GM12878 (cell line): ENCODE results near the gene LRRTM3. TPM values are rescaled to one million over a fixed set of nuclear protein-coding genes. Genes with fewer than 3 reads are reported as not detected.

Source experiments
- ATAC-seq: fragments of 200-7000 bp; cut with Tn5 transposase; 3 replicates; pipeline ENCODE4 v1.9.1; 2020; ENCODE audit warnings: mild to moderate bottlenecking, moderate library complexity
- BruUV-seq: library from RNA; stranded (reverse); fragments of 400-500 nt; replicated peaks from 2 replicates; lab custom pipeline; 2021; lab: Mats Ljungman, UMichigan
- CTCF ChIA-PET: fragments of 300-600 bp; sonication (Branson Sonifier 250); formaldehyde crosslinking; extraction: SDS; loops from one replicate; lab custom pipeline; 2021; ENCODE audit warnings: inconsistent platforms; lab: Yijun Ruan, JAX
- POLR2A ChIA-PET: fragments of 350-600 bp; formaldehyde crosslinking; extraction: SDS; loops from one replicate; lab custom pipeline; 2021; ENCODE audit warnings: inconsistent platforms; lab: Charles Lee
- RAD21 ChIA-PET: fragments of 300-600 bp; sonication (Branson Sonifier 250); formaldehyde crosslinking; loops from one replicate; lab custom pipeline; 2023; ENCODE audit warnings: antibody characterized with exemption; ENCODE audit not compliant: unreplicated experiment; lab: Charles Lee
- SMC1A ChIA-PET: fragments of 300-600 bp; sonication (Branson Sonifier 250); formaldehyde crosslinking; loops from one replicate; lab custom pipeline; 2023; ENCODE audit not compliant: unreplicated experiment, uncharacterized antibody; lab: Charles Lee
- DNase-seq: peaks from one replicate; pipeline ENCODE4 v3.0.0-alpha.2; 2011; ENCODE audit warnings: low read depth, low spot score
- FAIRE-seq: peaks from 3 replicates; lab custom pipeline; 2011; peaks lifted over from hg19 to GRCh38; lab: Jason Lieb, UNC
- H2AFZ ChIP-seq: 2 replicates; pipeline ENCODE4 v1.6.0; 2011; ENCODE audit warnings: low read depth, low read length, control low read depth; ENCODE audit not compliant: control insufficient read depth
- H3K27ac ChIP-seq: 2 replicates; pipeline ENCODE4 v1.5.1; 2011; ENCODE audit warnings: control low read depth; ENCODE audit not compliant: control insufficient read depth, insufficient read depth
- H3K27me3 ChIP-seq, 2 experiments: replicated peaks in 1 of 2; 2 replicates each; pipeline versions ENCODE4 v1.6.0 to v1.6.1; 2011; ENCODE audit warnings: low read length in 1 of 2; ENCODE audit not compliant: control insufficient read depth in 2 of 2, insufficient read depth in 2 of 2
- H3K36me3 ChIP-seq, 2 experiments: 2 replicates each; pipeline ENCODE4 v1.5.1; 2011; ENCODE audit warnings: low read length in 1 of 2; ENCODE audit not compliant: control insufficient read depth in 2 of 2, insufficient read depth in 2 of 2
- H3K4me1 ChIP-seq: 2 replicates; pipeline ENCODE4 v1.6.1; 2011; ENCODE audit warnings: mild to moderate bottlenecking, low read length, moderate library complexity, mixed read lengths; ENCODE audit not compliant: control insufficient read depth, insufficient read depth
- H3K4me2 ChIP-seq: 2 replicates; pipeline ENCODE4 v1.6.0; 2011; ENCODE audit warnings: control low read depth; ENCODE audit not compliant: control insufficient read depth, insufficient read depth
- H3K4me3 ChIP-seq: fragments of 200-600 bp; sonication (generic); 2 replicates; pipeline ENCODE4 v1.5.1; 2016
- H3K79me2 ChIP-seq: 2 replicates; pipeline ENCODE4 v1.6.0; 2011; ENCODE audit warnings: low read length; ENCODE audit not compliant: control insufficient read depth, insufficient read depth
- H3K9ac ChIP-seq: 2 replicates; pipeline ENCODE4 v1.8.0; 2011; ENCODE audit warnings: low read length, control low read depth, mixed read lengths; ENCODE audit not compliant: control insufficient read depth, insufficient read depth
- H3K9me3 ChIP-seq: replicated peaks from 3 replicates; pipeline ENCODE4 v1.5.1; 2011; ENCODE audit warnings: mild to moderate bottlenecking, low read length; ENCODE audit not compliant: control insufficient read depth, insufficient read depth
- H4K20me1 ChIP-seq: 2 replicates; pipeline ENCODE4 v1.6.0; 2011; ENCODE audit not compliant: control insufficient read depth, insufficient read depth
- KLF5 ChIP-seq: fragments of 450-650 bp; IDR thresholded peaks from 2 replicates; pipeline ENCODE4 v1.6.1; 2014; ENCODE audit warnings: mild to moderate bottlenecking; ENCODE audit not compliant: partially characterized antibody
- NR2C1 ChIP-seq: fragments of 450-650 bp; IDR thresholded peaks from 2 replicates; pipeline ENCODE4 v1.6.1; 2017; ENCODE audit warnings: antibody characterized with exemption, mild to moderate bottlenecking, moderate library complexity
- TCF7 ChIP-seq: IDR thresholded peaks from 2 replicates; pipeline ENCODE4 v1.6.1; 2014; ENCODE audit warnings: antibody characterized with exemption, borderline replicate concordance
- WGBS: methylation state at CpG from one replicate; pipeline ENCODE4 v1.1.6; 2016; ENCODE audit warnings: low lambda C conversion rate; ENCODE audit not compliant: insufficient replicate concordance, insufficient coverage; ENCODE audit errors: missing lambda C conversion rate; 5-methylcytosine and 5-hydroxymethylcytosine counted together
- in situ Hi-C: fragments of 300-500 bp; cut with MboI; formaldehyde crosslinking; loops from 9 replicates; pipeline ENCODE4 v1.14.3; 2018; ENCODE audit warnings: mixed read lengths
- intact Hi-C: fragments of 100-400 bp; cut with micrococcal nuclease; formaldehyde crosslinking; loops from one replicate; pipeline ENCODE4 v1.14.2; 2022; ENCODE audit not compliant: unreplicated experiment
- polyA plus RNA-seq, 11 experiments: library from polyadenylated mRNA; depleted of rRNA in 4 of 11; unstranded in 6 of 11; stranded (reverse) in 5 of 11; fragments of >200 nt; fragmentation: Nextera tagmentation in 4 of 11; fragmentation: Illumina TruSeq in 1 of 11; extraction: Ambion mirVana in 4 of 11; extraction: Trizol in 1 of 11; gene quantifications; 1 replicate in 1 of 11; 2 replicates in 10 of 11; pipeline versions ENCODE4 v1.2.1 to v1.2.3, GENCODE V29; 2011 to 2016; ENCODE audit warnings: inconsistent platforms in 2 of 11, missing spikeins in 2 of 11, low read depth in 1 of 11
- total RNA-seq, 4 experiments: library from RNA; depleted of rRNA in 3 of 4; stranded (reverse); fragments of >200 nt in 3 of 4; fragmentation: Illumina TruSeq in 1 of 4; extraction: Trizol in 1 of 4; gene quantifications; 2 replicates each; pipeline versions ENCODE4 v1.2.1 to v1.2.3, GENCODE V29; 2013 to 2021
- TF ChIP-seq, protein P1 (sequence below): fragments of 450-650 bp; formaldehyde crosslinking; IDR thresholded peaks from 2 replicates; pipeline ENCODE4 v1.4.0; 2022; ENCODE audit warnings: mild to moderate bottlenecking, moderate library complexity
- TF ChIP-seq, protein P2 (sequence below): fragments of 150-350 bp; IDR thresholded peaks from 2 replicates; pipeline ENCODE4 v1.6.1; 2014; ENCODE audit warnings: mild to moderate bottlenecking, low read depth, low read length

LRRTM3 gene
- total and polyA plus RNA-seq, 10 of the 15 experiments (the other 5 are each of a cell fraction or from before 2014, with no cell fraction given), result not detected

DNA sequence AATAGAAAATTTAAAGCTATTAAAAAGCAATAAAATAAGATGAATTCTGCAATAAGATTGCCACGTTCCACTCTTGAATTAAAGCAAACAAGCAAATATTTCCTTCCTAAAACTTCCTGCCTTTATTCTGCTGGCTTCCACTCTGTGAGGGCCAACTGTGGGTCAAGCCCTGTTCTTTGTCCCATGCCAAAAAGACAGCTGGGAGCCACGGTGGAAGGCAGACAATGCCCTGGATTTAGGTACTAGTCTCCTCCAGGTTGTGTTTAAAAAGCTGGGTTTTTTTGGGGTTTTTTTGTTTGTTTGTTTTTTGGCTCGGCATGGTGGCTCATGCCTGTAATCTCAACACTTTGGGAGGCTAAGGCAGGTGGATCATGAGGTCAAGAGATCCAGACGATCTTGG, 39.1 kb downstream of the LRRTM3 start (continued):
- no peak for TF ChIP-seq KLF5
- TF ChIP-seq, all 136 proteins: peak for 0

DNA sequence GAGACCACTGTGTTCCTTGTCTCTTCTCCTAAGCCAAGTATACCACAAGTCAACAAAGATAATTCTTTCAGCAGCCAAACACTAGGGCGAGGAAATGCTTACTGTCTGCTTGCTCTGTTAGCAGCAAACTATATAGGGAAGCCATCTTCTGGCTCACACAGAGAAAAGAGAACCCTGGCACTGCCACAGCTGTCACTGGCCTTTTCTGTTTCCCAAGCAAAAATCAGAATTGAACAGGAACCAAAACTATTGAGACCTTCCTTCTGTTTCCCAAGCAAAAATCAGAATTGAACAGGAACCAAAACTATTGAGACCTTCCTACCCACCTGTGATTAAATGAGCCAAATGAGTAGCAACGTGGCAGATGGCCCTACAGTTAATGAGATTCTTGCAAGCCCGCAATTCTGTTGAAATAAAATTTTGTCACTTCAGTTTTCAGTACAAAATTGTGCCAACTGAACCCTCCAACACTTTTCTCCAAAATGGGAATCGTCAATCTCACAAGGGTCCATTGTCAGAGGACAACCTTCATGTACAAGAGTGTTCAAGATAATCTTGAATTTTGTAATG, 54.5 kb downstream of the LRRTM3 start:
- BruUV-seq, result no TSS peak
- intact Hi-C loops, result no loop called here
- ChIA-PET SMC1A (interaction anchor here (1.5 kb wide), 1 partner anchor 11 kb away, joined by 4 read pairs; no protein-coding TSS in a partner anchor), RAD21 (no interaction called here), CTCF (no interaction called here), POLR2A (no interaction called here)
- Histone ChIP-seq H3K4me1 (no peaks in the 10 kb centered on the region), H3K36me3 (no peaks in the 10 kb centered on the region), H3K4me3 (no peak overlapping the region), H3K27me3 (no peaks in the 10 kb centered on the region), H2AFZ (no peak overlapping the region), H3K9ac (no peak overlapping the region), H3K79me2 (no peaks in the 10 kb centered on the region), H3K9me3 (no peaks in the 10 kb centered on the region), H4K20me1 (no peaks in the 10 kb centered on the region)
- ATAC-seq (no peak), DNase-seq (no peak)
- WGBS, result 14% methylated on average over 4 of the region's 4 CpGs
- TF ChIP-seq TCF7 (no peak), NR2C1 (no peak)
- TF ChIP-seq, protein P1, sequence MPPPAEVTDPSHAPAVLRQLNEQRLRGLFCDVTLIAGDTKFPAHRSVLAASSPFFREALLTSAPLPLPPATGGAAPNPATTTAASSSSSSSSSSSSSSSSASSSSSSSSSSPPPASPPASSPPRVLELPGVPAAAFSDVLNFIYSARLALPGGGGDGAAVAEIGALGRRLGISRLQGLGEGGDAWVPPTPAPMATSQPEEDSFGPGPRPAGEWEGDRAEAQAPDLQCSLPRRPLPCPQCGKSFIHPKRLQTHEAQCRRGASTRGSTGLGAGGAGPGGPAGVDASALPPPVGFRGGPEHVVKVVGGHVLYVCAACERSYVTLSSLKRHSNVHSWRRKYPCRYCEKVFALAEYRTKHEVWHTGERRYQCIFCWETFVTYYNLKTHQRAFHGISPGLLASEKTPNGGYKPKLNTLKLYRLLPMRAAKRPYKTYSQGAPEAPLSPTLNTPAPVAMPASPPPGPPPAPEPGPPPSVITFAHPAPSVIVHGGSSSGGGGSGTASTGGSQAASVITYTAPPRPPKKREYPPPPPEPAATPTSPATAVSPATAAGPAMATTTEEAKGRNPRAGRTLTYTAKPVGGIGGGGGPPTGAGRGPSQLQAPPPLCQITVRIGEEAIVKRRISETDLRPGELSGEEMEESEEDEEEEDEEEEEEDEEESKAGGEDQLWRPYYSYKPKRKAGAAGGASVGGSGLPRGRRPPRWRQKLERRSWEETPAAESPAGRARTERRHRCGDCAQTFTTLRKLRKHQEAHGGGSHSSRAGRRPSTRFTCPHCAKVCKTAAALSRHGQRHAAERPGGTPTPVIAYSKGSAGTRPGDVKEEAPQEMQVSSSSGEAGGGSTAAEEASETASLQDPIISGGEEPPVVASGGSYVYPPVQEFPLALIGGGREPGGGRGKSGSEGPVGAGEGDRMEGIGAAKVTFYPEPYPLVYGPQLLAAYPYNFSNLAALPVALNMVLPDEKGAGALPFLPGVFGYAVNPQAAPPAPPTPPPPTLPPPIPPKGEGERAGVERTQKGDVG (CRISPR knock-in tag), result no peak
- TF ChIP-seq, protein P2, sequence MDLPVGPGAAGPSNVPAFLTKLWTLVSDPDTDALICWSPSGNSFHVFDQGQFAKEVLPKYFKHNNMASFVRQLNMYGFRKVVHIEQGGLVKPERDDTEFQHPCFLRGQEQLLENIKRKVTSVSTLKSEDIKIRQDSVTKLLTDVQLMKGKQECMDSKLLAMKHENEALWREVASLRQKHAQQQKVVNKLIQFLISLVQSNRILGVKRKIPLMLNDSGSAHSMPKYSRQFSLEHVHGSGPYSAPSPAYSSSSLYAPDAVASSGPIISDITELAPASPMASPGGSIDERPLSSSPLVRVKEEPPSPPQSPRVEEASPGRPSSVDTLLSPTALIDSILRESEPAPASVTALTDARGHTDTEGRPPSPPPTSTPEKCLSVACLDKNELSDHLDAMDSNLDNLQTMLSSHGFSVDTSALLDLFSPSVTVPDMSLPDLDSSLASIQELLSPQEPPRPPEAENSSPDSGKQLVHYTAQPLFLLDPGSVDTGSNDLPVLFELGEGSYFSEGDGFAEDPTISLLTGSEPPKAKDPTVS, result no peak
- TF ChIP-seq, all 136 proteins: peak for 0
- Histone ChIP-seq H3K4me2 (no peak overlapping the region), H3K27ac (no peak overlapping the region)
- in situ Hi-C loops, result no loop called here
- FAIRE-seq, result no peak
